Measurements from ENCODE around the gene ISG15. TPM values are rescaled to one million over a fixed set of nuclear protein-coding genes. Genes with fewer than 3 reads are reported as not detected.
A peak's percentile ranks its signal among the peaks of the same experiment; 100 is the strongest.

The ISG15 gene
- total and polyA plus RNA-seq, 2 of the 13 experiments (the other 11 are each of a cell fraction or from before 2014, with no cell fraction given): 42.1 to 54.9 TPM

- no peak for TF ChIP-seq SRY (CRISPR knock-in tag; IDR thresholded peaks at IDR 0.05)
- TF ChIP-seq, protein P1, sequence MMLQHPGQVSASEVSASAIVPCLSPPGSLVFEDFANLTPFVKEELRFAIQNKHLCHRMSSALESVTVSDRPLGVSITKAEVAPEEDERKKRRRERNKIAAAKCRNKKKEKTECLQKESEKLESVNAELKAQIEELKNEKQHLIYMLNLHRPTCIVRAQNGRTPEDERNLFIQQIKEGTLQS (CRISPR knock-in tag; IDR thresholded peaks at IDR 0.05): no peak
- TF ChIP-seq RBM39 (IDR thresholded peaks at IDR 0.05; ENCODE audit: low read depth, low read length, poor library complexity, severe bottlenecking): peak; percentile 29
- TF ChIP-seq, protein P2, sequence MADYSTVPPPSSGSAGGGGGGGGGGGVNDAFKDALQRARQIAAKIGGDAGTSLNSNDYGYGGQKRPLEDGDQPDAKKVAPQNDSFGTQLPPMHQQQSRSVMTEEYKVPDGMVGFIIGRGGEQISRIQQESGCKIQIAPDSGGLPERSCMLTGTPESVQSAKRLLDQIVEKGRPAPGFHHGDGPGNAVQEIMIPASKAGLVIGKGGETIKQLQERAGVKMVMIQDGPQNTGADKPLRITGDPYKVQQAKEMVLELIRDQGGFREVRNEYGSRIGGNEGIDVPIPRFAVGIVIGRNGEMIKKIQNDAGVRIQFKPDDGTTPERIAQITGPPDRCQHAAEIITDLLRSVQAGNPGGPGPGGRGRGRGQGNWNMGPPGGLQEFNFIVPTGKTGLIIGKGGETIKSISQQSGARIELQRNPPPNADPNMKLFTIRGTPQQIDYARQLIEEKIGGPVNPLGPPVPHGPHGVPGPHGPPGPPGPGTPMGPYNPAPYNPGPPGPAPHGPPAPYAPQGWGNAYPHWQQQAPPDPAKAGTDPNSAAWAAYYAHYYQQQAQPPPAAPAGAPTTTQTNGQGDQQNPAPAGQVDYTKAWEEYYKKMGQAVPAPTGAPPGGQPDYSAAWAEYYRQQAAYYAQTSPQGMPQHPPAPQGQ (CRISPR knock-in tag; IDR thresholded peaks at IDR 0.05; ENCODE audit: borderline replicate concordance): no peak
- TF ChIP-seq ZNF350 (CRISPR knock-in tag; IDR thresholded peaks at IDR 0.05; ENCODE audit: borderline replicate concordance, low read depth): peak; percentile 35; the same call in 1 of the 2 replicates
- TF ChIP-seq, protein P3, sequence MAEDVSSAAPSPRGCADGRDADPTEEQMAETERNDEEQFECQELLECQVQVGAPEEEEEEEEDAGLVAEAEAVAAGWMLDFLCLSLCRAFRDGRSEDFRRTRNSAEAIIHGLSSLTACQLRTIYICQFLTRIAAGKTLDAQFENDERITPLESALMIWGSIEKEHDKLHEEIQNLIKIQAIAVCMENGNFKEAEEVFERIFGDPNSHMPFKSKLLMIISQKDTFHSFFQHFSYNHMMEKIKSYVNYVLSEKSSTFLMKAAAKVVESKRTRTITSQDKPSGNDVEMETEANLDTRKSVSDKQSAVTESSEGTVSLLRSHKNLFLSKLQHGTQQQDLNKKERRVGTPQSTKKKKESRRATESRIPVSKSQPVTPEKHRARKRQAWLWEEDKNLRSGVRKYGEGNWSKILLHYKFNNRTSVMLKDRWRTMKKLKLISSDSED (CRISPR knock-in tag; IDR thresholded peaks at IDR 0.05): no peak
- TF ChIP-seq, protein P4, sequence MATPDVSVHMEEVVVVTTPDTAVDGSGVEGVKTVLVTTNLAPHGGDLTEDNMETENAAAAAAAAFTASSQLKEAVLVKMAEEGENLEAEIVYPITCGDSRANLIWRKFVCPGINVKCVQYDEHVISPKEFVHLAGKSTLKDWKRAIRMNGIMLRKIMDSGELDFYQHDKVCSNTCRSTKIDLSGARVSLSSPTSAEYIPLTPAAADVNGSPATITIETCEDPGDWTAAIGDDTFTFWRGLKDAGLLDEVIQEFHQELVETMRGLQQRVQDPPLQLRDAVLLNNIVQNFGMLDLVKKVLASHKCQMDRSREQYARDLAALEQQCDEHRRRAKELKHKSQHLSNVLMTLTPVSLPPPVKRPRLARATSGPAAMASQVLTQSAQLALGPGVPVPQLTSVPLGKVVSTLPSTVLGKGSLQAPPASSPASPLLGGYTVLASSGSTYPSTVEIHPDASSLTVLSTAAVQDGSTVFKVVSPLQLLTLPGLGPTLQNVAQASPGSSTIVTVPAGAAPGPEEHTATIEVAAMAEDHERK (CRISPR knock-in tag; IDR thresholded peaks at IDR 0.05; ENCODE audit: low read depth): no peak
These were observed at the start of gene ISG15 (continued) for GRCh38 chr1:1013105-1013921.

Measured in HepG2 (cell line).